Liver (tissue), 9 donors: ENCODE measurements around the gene EEIG2. TPM values are rescaled to one million over a fixed set of nuclear protein-coding genes. Genes with fewer than 3 reads are reported as not detected.

Experiments
- DNase-seq: peaks from one replicate; pipeline ENCODE4 v3.0.0-alpha.2; 2017; ENCODE audit warnings: low spot score
- H3K27ac ChIP-seq, 2 donors: one replicate each; pipeline ENCODE4 v1.7.0; 2013; ENCODE audit warnings: inconsistent platforms in 2 of 2, low read length in 2 of 2, control low read depth in 1 of 2, low read depth in 1 of 2, mild to moderate bottlenecking in 1 of 2
- H3K27me3 ChIP-seq, 4 donors: one replicate each; pipeline versions ENCODE4 v1.6.1 to v1.7.0; 2013; ENCODE audit warnings: low read length in 3 of 4, inconsistent platforms in 1 of 4, mild to moderate bottlenecking in 1 of 4, moderate library complexity in 1 of 4; ENCODE audit not compliant: control insufficient read depth in 4 of 4, insufficient read depth in 4 of 4
- H3K36me3 ChIP-seq, 4 donors: one replicate each; pipeline versions ENCODE4 v1.6.1 to v1.7.0; 2013; ENCODE audit warnings: low read length in 3 of 4, mild to moderate bottlenecking in 3 of 4, low read depth in 1 of 4, moderate library complexity in 1 of 4; ENCODE audit not compliant: control insufficient read depth in 4 of 4, insufficient read depth in 3 of 4
- H3K4me1 ChIP-seq, 4 donors: one replicate each; pipeline versions ENCODE4 v1.6.1 to v1.7.0; 2013; ENCODE audit warnings: low read length in 3 of 4, mild to moderate bottlenecking in 3 of 4, moderate library complexity in 1 of 4; ENCODE audit not compliant: control insufficient read depth in 4 of 4, insufficient read depth in 4 of 4
- H3K4me3 ChIP-seq, 3 donors: one replicate each; pipeline versions ENCODE4 v1.6.1 to v1.7.0; 2013; ENCODE audit warnings: low read length in 3 of 3, control low read depth in 1 of 3, low read depth in 1 of 3, mild to moderate bottlenecking in 1 of 3
- H3K9ac ChIP-seq, 2 donors: one replicate each; pipeline ENCODE4 v1.7.0; 2013; ENCODE audit warnings: low read length in 2 of 2, mild to moderate bottlenecking in 2 of 2, moderate library complexity in 2 of 2, control low read depth in 1 of 2, low read depth in 1 of 2
- H3K9me3 ChIP-seq, 4 donors: one replicate each; pipeline versions ENCODE4 v1.6.1 to v1.7.0; 2013; ENCODE audit warnings: low read length in 3 of 4; ENCODE audit not compliant: control insufficient read depth in 4 of 4
- CTCF ChIP-seq: fragments of 150-350 bp; IDR thresholded peaks from 2 replicates; pipeline ENCODE4 v1.5.1; 2017; ENCODE audit warnings: improper control_type of control experiment, low read depth, low read length; ENCODE audit not compliant: missing input control
- EGR1 ChIP-seq, 2 donors: IDR thresholded peaks; 2 replicates each; pipeline ENCODE4 v1.6.1; 2016 to 2018; ENCODE audit warnings: antibody characterized with exemption in 2 of 2, low read depth in 2 of 2
- FOXA1 ChIP-seq: IDR thresholded peaks from 2 replicates; pipeline ENCODE4 v1.6.1; 2016; ENCODE audit warnings: antibody characterized with exemption
- FOXA2 ChIP-seq: IDR thresholded peaks from 2 replicates; pipeline ENCODE4 v1.6.1; 2016; ENCODE audit warnings: antibody characterized with exemption
- GABPA ChIP-seq, 2 donors: IDR thresholded peaks in 1 of 2; conservative IDR thresholded peaks in 1 of 2; 2 replicates each; pipeline ENCODE4 v1.6.1; 2016; ENCODE audit warnings: antibody characterized with exemption in 2 of 2, mild to moderate bottlenecking in 1 of 2, moderate library complexity in 1 of 2
- HNF4A ChIP-seq, 2 donors: conservative IDR thresholded peaks; 2 replicates each; pipeline ENCODE4 v1.6.1; 2016; ENCODE audit warnings: antibody characterized with exemption in 2 of 2, mild to moderate bottlenecking in 2 of 2
- HNF4G ChIP-seq: IDR thresholded peaks from 2 replicates; pipeline ENCODE4 v1.6.1; 2016; ENCODE audit warnings: antibody characterized with exemption
- JUND ChIP-seq, 2 donors: IDR thresholded peaks; 2 replicates each; pipeline ENCODE4 v1.6.1; 2016; ENCODE audit warnings: antibody characterized with exemption in 2 of 2
- MAX ChIP-seq: IDR thresholded peaks from 2 replicates; pipeline ENCODE4 v1.6.1; 2016; ENCODE audit warnings: antibody characterized with exemption
- NR2F2 ChIP-seq: IDR thresholded peaks from 2 replicates; pipeline ENCODE4 v1.6.1; 2016; ENCODE audit warnings: antibody characterized with exemption
- RAD21 ChIP-seq, 2 donors: IDR thresholded peaks; 2 replicates each; pipeline ENCODE4 v1.6.1; 2016; ENCODE audit warnings: antibody characterized with exemption in 2 of 2, mild to moderate bottlenecking in 2 of 2
- REST ChIP-seq: IDR thresholded peaks from 2 replicates; pipeline ENCODE4 v1.6.1; 2016; ENCODE audit warnings: antibody characterized with exemption, mild to moderate bottlenecking
- RXRA ChIP-seq, 2 donors: IDR thresholded peaks; 2 replicates each; pipeline ENCODE4 v1.6.1; 2017 to 2018; ENCODE audit warnings: antibody characterized with exemption in 2 of 2, mild to moderate bottlenecking in 1 of 2
- TAF1 ChIP-seq: conservative IDR thresholded peaks from 2 replicates; pipeline ENCODE4 v1.6.1; 2016; ENCODE audit warnings: antibody characterized with exemption, mild to moderate bottlenecking
- YY1 ChIP-seq: IDR thresholded peaks from 2 replicates; pipeline ENCODE4 v1.6.1; 2016; ENCODE audit warnings: antibody characterized with exemption, mild to moderate bottlenecking
- WGBS: extraction: QIAGEN DNeasy Blood & Tissue Kit; methylation state at CpG from one replicate; pipeline ENCODE4 v1.1.7; 2013; 5-methylcytosine and 5-hydroxymethylcytosine counted together
- polyA plus RNA-seq, 2 donors: library from polyadenylated mRNA; stranded (reverse) in 1 of 2; unstranded in 1 of 2; fragments of 200-250 nt in 1 of 2; fragments of >200 nt in 1 of 2; fragmentation: Nextera tagmentation in 1 of 2; extraction: Ambion mirVana in 1 of 2; gene quantifications; one replicate each; pipeline versions ENCODE4 v1.2.1 to v1.2.3, GENCODE V29; 2013 to 2015
- total RNA-seq, 2 donors: library from RNA; depleted of rRNA; stranded (reverse); fragments of >200 nt; gene quantifications; one replicate each; pipeline ENCODE4 v1.2.3, GENCODE V29; 2014
- TF ChIP-seq, protein P1 (sequence below): IDR thresholded peaks from 2 replicates; pipeline ENCODE4 v1.6.1; 2016; ENCODE audit warnings: antibody characterized with exemption
- donor health status: healthy.
- donor health status: healthy.
- donor health status: healthy.
- donor health status: healthy.
- donor health status: healthy.

EEIG2 gene
- total and polyA plus RNA-seq, 4 donors, result 0.50 to 10.6 (median 1.7) TPM

DNA sequence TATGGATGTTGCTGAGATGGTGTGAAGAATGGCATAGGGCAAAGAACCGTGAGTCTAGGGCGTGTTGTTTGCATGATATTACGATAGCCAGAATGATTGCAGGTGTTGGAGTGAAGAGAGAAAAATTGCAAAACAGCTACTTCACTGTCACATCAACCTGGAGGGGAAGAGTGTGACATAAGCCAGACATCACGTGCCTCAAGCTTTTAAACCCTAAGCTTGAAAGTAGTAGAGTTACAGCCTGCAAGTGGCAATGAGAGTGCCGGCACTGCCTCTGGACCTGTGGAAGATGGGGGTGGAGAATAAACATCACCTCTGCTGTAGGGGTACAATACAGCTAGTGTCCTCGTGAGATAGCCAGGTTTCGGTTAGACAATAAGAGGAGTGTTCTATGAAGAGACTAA is 11.1 kb downstream of the EEIG2 start:
- DNase-seq, result no peak
- 78% methylated on average over 7 of the region's 7 CpGs for WGBS
- Histone ChIP-seq H3K27me3 (no peaks in the 10 kb centered on the region), H3K36me3 (no peaks in the 10 kb centered on the region), H3K9ac (no peak overlapping the region), H3K4me3 (no peak overlapping the region), H3K27ac (no peak overlapping the region), H3K4me1 (no peaks in the 10 kb centered on the region), H3K9me3 (no peaks in the 10 kb centered on the region)
- no peak for TF ChIP-seq GABPA (IDR thresholded peaks at IDR 0.05 in 1 of 2, conservative IDR thresholded peaks at IDR 0.05 in 1 of 2)

GRCh38 chr1:108572182-108572581 is 12.3 kb downstream of the EEIG2 start:
- TF ChIP-seq HNF4G, result no peak
- TF ChIP-seq NR2F2, result no peak
- TF ChIP-seq YY1, result no peak
- no peak for TF ChIP-seq GABPA (IDR thresholded peaks at IDR 0.05 in 1 of 2, conservative IDR thresholded peaks at IDR 0.05 in 1 of 2)
- no peaks in the 10 kb centered on the region for H3K9me3 ChIP-seq
- H3K9ac ChIP-seq, result no peak overlapping the region

GRCh38 chr1:108573183-108573582 is 13.3 kb downstream of the EEIG2 start:
- no peak overlapping the region for H3K4me3 ChIP-seq
- H3K9me3 ChIP-seq, result no peaks in the 10 kb centered on the region
- no peak for DNase-seq
- 96% methylated on average over 2 of the region's 2 CpGs for WGBS
- no peaks in the 10 kb centered on the region for H3K4me1 ChIP-seq
- H3K36me3 ChIP-seq, result no peaks in the 10 kb centered on the region
- H3K9ac ChIP-seq, result no peak overlapping the region
- TF ChIP-seq GABPA (IDR thresholded peaks at IDR 0.05 in 1 of 2, conservative IDR thresholded peaks at IDR 0.05 in 1 of 2) (no peak), HNF4G (no peak), RXRA (IDR thresholded peaks at IDR 0.05) (no peak), RAD21 (IDR thresholded peaks at IDR 0.05) (no peak), CTCF (no peak), REST (no peak), TAF1 (no peak), MAX (no peak), EGR1 (IDR thresholded peaks at IDR 0.05; ENCODE audit: low read depth in 2 of 2) (no peak), YY1 (no peak), JUND (IDR thresholded peaks at IDR 0.05) (no peak), HNF4A (conservative IDR thresholded peaks at IDR 0.05) (no peak), NR2F2 (no peak), FOXA1 (no peak), FOXA2 (no peak)
- TF ChIP-seq, protein P1, sequence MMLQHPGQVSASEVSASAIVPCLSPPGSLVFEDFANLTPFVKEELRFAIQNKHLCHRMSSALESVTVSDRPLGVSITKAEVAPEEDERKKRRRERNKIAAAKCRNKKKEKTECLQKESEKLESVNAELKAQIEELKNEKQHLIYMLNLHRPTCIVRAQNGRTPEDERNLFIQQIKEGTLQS, result no peak
- no peak overlapping the region for H3K27ac ChIP-seq
- no peaks in the 10 kb centered on the region for H3K27me3 ChIP-seq

More at GRCh38 chr1:108572182-108572581, 12.3 kb downstream of the EEIG2 start:
- no peaks in the 10 kb centered on the region for H3K36me3 ChIP-seq
- no peaks in the 10 kb centered on the region for H3K27me3 ChIP-seq
- no peak overlapping the region for H3K4me3 ChIP-seq
- H3K4me1 ChIP-seq, result no peaks in the 10 kb centered on the region
- DNase-seq, result no peak
- no peak overlapping the region for H3K27ac ChIP-seq
- 82% methylated on average over 5 of the region's 5 CpGs for WGBS
